Epithelial cell of esophagus (primary cell): ENCODE measurements around the gene ZNF407.

Experiments used
- DNase-seq: peaks from one replicate; pipeline ENCODE4 v3.0.0; 2010; ENCODE audit warnings: low read depth
- H3K4me3 ChIP-seq: 2 replicates; pipeline ENCODE4 v1.5.1; 2011; ENCODE audit warnings: mild to moderate bottlenecking, low read length, control low read depth
- TF ChIP-seq, protein P1 (sequence below): IDR thresholded peaks from 2 replicates; pipeline ENCODE4 v1.5.1; 2011; ENCODE audit warnings: low read depth, mild to moderate bottlenecking, low read length, control low read depth, inconsistent platforms; ENCODE audit not compliant: insufficient read depth; ENCODE audit errors: missing control alignments

Gene ZNF407

GRCh38 chr18:74597662-74598349 is at the start of gene ZNF407:
TSS of gene ZNF407 (plus strand) at chr18:74597870. CDS start at chr18:74631020, 33,150 bp downstream.
- TF ChIP-seq, protein P1, sequence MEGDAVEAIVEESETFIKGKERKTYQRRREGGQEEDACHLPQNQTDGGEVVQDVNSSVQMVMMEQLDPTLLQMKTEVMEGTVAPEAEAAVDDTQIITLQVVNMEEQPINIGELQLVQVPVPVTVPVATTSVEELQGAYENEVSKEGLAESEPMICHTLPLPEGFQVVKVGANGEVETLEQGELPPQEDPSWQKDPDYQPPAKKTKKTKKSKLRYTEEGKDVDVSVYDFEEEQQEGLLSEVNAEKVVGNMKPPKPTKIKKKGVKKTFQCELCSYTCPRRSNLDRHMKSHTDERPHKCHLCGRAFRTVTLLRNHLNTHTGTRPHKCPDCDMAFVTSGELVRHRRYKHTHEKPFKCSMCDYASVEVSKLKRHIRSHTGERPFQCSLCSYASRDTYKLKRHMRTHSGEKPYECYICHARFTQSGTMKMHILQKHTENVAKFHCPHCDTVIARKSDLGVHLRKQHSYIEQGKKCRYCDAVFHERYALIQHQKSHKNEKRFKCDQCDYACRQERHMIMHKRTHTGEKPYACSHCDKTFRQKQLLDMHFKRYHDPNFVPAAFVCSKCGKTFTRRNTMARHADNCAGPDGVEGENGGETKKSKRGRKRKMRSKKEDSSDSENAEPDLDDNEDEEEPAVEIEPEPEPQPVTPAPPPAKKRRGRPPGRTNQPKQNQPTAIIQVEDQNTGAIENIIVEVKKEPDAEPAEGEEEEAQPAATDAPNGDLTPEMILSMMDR = no peak
- peak; percentile 91 for DNase-seq
- H3K4me3 ChIP-seq = peak within 1 kb of the TSS; percentile 83

DNA sequence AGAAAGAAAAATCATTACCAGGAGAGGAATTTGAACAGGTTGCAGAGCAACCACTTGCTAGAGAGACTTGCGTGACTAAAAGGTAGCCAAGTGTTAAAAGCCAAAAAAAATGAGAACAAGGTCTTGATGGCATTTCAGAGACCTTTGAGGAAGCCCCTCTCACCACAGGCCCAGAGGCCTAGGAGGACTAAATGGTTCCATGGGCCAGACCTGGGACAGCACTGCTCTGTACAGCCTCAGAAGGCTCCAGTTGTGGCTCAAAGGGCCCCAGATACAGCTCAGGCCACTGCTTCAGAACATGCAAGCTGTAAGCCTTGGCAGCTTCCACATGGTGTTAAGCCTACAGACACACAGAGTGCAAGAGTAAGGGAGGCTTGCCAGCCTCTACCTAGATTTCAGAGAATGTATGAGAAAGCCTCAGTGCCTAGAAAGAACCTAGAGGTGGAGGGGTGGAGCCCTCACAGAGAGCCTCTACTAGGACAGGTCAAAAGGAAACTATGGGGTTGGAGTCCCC is 48.0 kb upstream of the ZNF407 start:
- TF ChIP-seq, protein P1 = no peak
- DNase-seq = no peak
- no peak overlapping the region for H3K4me3 ChIP-seq

DNA sequence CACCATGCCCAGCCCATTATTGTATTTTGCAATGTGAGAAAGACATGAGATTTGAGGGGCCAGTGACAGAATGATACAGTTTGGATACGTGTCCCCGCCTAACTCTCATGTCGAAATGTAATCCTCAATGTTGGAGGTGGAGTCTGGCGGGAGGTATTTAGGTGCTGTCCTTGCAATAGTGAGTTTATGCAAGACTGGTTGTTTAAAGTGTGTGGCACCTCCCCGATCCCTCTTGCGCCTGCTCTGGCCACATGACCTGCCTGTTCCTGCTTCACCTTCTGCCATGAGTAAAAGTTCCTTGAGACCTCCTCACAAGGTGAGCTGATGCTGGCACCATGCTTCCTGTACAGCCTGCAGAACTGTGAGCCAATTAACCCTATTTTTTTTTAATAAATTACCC is 46.8 kb upstream of the ZNF407 start:
- DNase-seq = no peak
- TF ChIP-seq, protein P1 = no peak
- no peak overlapping the region for H3K4me3 ChIP-seq

GRCh38 chr18:74551452-74551851 is 46.2 kb upstream of the ZNF407 start:
- H3K4me3 ChIP-seq = no peak overlapping the region
- DNase-seq = no peak

GRCh38 chr18:74551936-74552555 is 45.6 kb upstream of the ZNF407 start:
- TF ChIP-seq, protein P1 = peak; percentile 92
- H3K4me3 ChIP-seq = no peak overlapping the region
- peak; percentile 86 for DNase-seq

More at GRCh38 chr18:74551452-74551851, 46.2 kb upstream of the ZNF407 start:
- TF ChIP-seq, protein P1 = no peak

- TF ChIP-seq, protein P1 = no peak
- no peak overlapping the region for H3K4me3 ChIP-seq
- no peak for DNase-seq
Observed at GRCh38 chr18:74556126-74556525, 41.5 kb upstream of the ZNF407 start.
